SU-DHL-6 (cell line): ENCODE measurements around the gene ACSS2.

Experiments used
- H2AFZ ChIP-seq: fragments of 200-600 bp; sonication (generic); 2 replicates; pipeline ENCODE4 v1.6.1; 2014; ENCODE audit warnings: low read depth, mild to moderate bottlenecking, moderate library complexity, mixed read lengths, antibody characterized with exemption, low read length; ENCODE audit not compliant: severe bottlenecking
- H3F3A ChIP-seq: fragments of 200-600 bp; shearing (Covaris generic); 2 replicates; pipeline ENCODE4 v1.6.0; 2016; ENCODE audit warnings: antibody characterized with exemption, mild to moderate bottlenecking; ENCODE audit not compliant: insufficient read depth
- H3K27ac ChIP-seq: fragments of 200-600 bp; sonication (generic); 2 replicates; pipeline ENCODE4 v1.5.1; 2016; ENCODE audit warnings: low read depth, mild to moderate bottlenecking, low read length, moderate library complexity, mixed read lengths
- H3K27me3 ChIP-seq: fragments of 200-600 bp; sonication (generic), shearing (Covaris generic); 2 replicates; pipeline ENCODE4 v1.6.0; 2014; ENCODE audit warnings: mild to moderate bottlenecking, low read length
- H3K36me3 ChIP-seq: fragments of 200-600 bp; sonication (generic); 2 replicates; pipeline ENCODE4 v1.6.1; 2014; ENCODE audit warnings: mild to moderate bottlenecking, low read length, mixed read lengths
- H3K4me2 ChIP-seq: fragments of 300-600, 200-600 bp; shearing (Covaris generic), sonication (generic); 2 replicates; pipeline ENCODE4 v1.6.0; 2014; ENCODE audit warnings: low read length, low read depth, mild to moderate bottlenecking; ENCODE audit not compliant: poor library complexity, severe bottlenecking
- H3K4me3 ChIP-seq: fragments of 200-600 bp; sonication (generic); 2 replicates; pipeline ENCODE4 v1.5.1; 2014; ENCODE audit warnings: antibody characterized with exemption, low read length, mild to moderate bottlenecking, mixed read lengths; ENCODE audit not compliant: insufficient read depth, poor library complexity, severe bottlenecking
- H3K79me2 ChIP-seq: fragments of 200-600 bp; sonication (generic); 2 replicates; pipeline ENCODE4 v1.6.1; 2014; ENCODE audit warnings: mild to moderate bottlenecking, low read length, moderate library complexity; ENCODE audit not compliant: insufficient read depth
- H3K9ac ChIP-seq: fragments of 200-600 bp; sonication (generic); 2 replicates; pipeline ENCODE4 v1.7.0; 2014; ENCODE audit warnings: mild to moderate bottlenecking, low read length
- H3K9me2 ChIP-seq: fragments of 200-600 bp; sonication (generic); replicated peaks from 2 replicates; pipeline ENCODE4 v1.6.1; 2014; ENCODE audit warnings: low read length; ENCODE audit not compliant: insufficient read depth
- H3K9me3 ChIP-seq: fragments of 200-600 bp; sonication (generic); 2 replicates; pipeline ENCODE4 v1.6.1; 2014; ENCODE audit warnings: low read length, mixed read lengths; ENCODE audit not compliant: insufficient read depth
- H4K20me1 ChIP-seq: fragments of 200-600 bp; sonication (generic); 2 replicates; pipeline ENCODE4 v1.6.1; 2014; ENCODE audit warnings: low read depth, mild to moderate bottlenecking, antibody characterized with exemption, low read length, moderate library complexity, mixed read lengths
- CTCF ChIP-seq: fragments of 200-600 bp; sonication (generic); IDR thresholded peaks from one replicate; pipeline ENCODE4 v1.5.1; 2017; ENCODE audit warnings: antibody characterized with exemption, mild to moderate bottlenecking, low read length, moderate library complexity; ENCODE audit not compliant: insufficient read depth, poor library complexity, severe bottlenecking
- EZH2phosphoT487 ChIP-seq: fragments of 200-600 bp; sonication (generic), shearing (Covaris generic); conservative IDR thresholded peaks from 2 replicates; pipeline ENCODE4 v1.6.1; 2018; ENCODE audit warnings: mild to moderate bottlenecking, antibody characterized with exemption, low read length, moderate library complexity, mixed read lengths

The ACSS2 gene

GRCh38 chr20:34956041-34956458 is 79.6 kb downstream of the ACSS2 start:
- Histone ChIP-seq H3K9ac (peak overlapping the region; percentile 85), H4K20me1 (no peaks in the 10 kb centered on the region), H3K79me2 (peaks cover 4% of the 10 kb centered on the region; the same call in 1 of the 2 replicates), H3K9me3 (no peaks in the 10 kb centered on the region), H3K4me2 (peak overlapping the region; percentile 81), H3K27ac (no peak overlapping the region), H2AFZ (peak overlapping the region; percentile 81), H3F3A (no peaks in the 10 kb centered on the region), H3K4me3 (peak overlapping the region; percentile 72), H3K27me3 (no peaks in the 10 kb centered on the region), H3K36me3 (no peaks in the 10 kb centered on the region), H3K9me2 (no peaks in the 10 kb centered on the region)
- TF ChIP-seq CTCF: peak; percentile 21
- TF ChIP-seq EZH2phosphoT487: no peak

GRCh38 chr20:34956751-34957472 is 80.5 kb downstream of the ACSS2 start:
- Histone ChIP-seq H3K79me2 (peaks cover 4% of the 10 kb centered on the region; the same call in 1 of the 2 replicates), H4K20me1 (no peaks in the 10 kb centered on the region), H3K27ac (no peak overlapping the region), H3K4me3 (no peak overlapping the region), H3K36me3 (no peaks in the 10 kb centered on the region), H3F3A (no peaks in the 10 kb centered on the region), H2AFZ (no peak overlapping the region), H3K4me2 (no peak overlapping the region), H3K27me3 (no peaks in the 10 kb centered on the region), H3K9ac (no peak overlapping the region), H3K9me3 (no peaks in the 10 kb centered on the region), H3K9me2 (no peaks in the 10 kb centered on the region)
- TF ChIP-seq EZH2phosphoT487 (no peak), CTCF (no peak)

GRCh38 chr20:34964486-34964885 is 88.1 kb downstream of the ACSS2 start:
- no peak overlapping the region for H3K4me2 ChIP-seq
- H3K27ac ChIP-seq: no peak overlapping the region
- no peaks in the 10 kb centered on the region for H3K79me2 ChIP-seq
- no peaks in the 10 kb centered on the region for H3K9me3 ChIP-seq
- no peaks in the 10 kb centered on the region for H3K36me3 ChIP-seq
- H3F3A ChIP-seq: no peaks in the 10 kb centered on the region
- H2AFZ ChIP-seq: no peak overlapping the region
- no peak overlapping the region for H3K4me3 ChIP-seq
- H3K9me2 ChIP-seq: no peaks in the 10 kb centered on the region
- H3K9ac ChIP-seq: no peak overlapping the region
- no peaks in the 10 kb centered on the region for H4K20me1 ChIP-seq
- H3K27me3 ChIP-seq: no peaks in the 10 kb centered on the region
- no peak for TF ChIP-seq CTCF
- no peak for TF ChIP-seq EZH2phosphoT487
